Keratinocyte (primary cell): ENCODE results near the gene NXT1.

Experiments used
- EZH2 ChIP-seq: IDR thresholded peaks from one replicate; pipeline ENCODE4 v1.6.1; 2012; ENCODE audit warnings: inconsistent platforms, mild to moderate bottlenecking, low read length, moderate library complexity
- TF ChIP-seq, protein P1 (sequence below), 3 experiments: IDR thresholded peaks in 1 of 3; conservative IDR thresholded peaks in 1 of 3; optimal IDR thresholded peaks in 1 of 3; 2 replicates in 2 of 3; 3 replicates in 1 of 3; pipeline versions ENCODE3 to v1.5.1; 2011; ENCODE audit warnings: low read length in 3 of 3, mild to moderate bottlenecking in 3 of 3, moderate library complexity in 2 of 3, control low read depth in 1 of 3, inconsistent platforms in 1 of 3; ENCODE audit not compliant: insufficient read depth in 2 of 3; ENCODE audit errors: extremely low read depth in 1 of 3

GRCh38 chr20:23336476-23336875 lies 14.1 kb upstream of the NXT1 start:
- TF ChIP-seq, protein P1, sequence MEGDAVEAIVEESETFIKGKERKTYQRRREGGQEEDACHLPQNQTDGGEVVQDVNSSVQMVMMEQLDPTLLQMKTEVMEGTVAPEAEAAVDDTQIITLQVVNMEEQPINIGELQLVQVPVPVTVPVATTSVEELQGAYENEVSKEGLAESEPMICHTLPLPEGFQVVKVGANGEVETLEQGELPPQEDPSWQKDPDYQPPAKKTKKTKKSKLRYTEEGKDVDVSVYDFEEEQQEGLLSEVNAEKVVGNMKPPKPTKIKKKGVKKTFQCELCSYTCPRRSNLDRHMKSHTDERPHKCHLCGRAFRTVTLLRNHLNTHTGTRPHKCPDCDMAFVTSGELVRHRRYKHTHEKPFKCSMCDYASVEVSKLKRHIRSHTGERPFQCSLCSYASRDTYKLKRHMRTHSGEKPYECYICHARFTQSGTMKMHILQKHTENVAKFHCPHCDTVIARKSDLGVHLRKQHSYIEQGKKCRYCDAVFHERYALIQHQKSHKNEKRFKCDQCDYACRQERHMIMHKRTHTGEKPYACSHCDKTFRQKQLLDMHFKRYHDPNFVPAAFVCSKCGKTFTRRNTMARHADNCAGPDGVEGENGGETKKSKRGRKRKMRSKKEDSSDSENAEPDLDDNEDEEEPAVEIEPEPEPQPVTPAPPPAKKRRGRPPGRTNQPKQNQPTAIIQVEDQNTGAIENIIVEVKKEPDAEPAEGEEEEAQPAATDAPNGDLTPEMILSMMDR (optimal IDR thresholded peaks at IDR 0.05 in 1 of 3, IDR thresholded peaks at IDR 0.05 in 1 of 3, conservative IDR thresholded peaks at IDR 0.05 in 1 of 3; ENCODE audit: extremely low read depth in 1 of 3, insufficient read depth in 2 of 3, low read length in 3 of 3), result no peak
- TF ChIP-seq EZH2, result no peak
